ENCODE data around the gene NPHP4. TPM values are rescaled to one million over a fixed set of nuclear protein-coding genes. Genes with fewer than 3 reads are reported as not detected.

NPHP4 gene
- total RNA-seq, 4 donors from 2014 or later: 1.1 to 10.4 (median 1.8) TPM

DNA sequence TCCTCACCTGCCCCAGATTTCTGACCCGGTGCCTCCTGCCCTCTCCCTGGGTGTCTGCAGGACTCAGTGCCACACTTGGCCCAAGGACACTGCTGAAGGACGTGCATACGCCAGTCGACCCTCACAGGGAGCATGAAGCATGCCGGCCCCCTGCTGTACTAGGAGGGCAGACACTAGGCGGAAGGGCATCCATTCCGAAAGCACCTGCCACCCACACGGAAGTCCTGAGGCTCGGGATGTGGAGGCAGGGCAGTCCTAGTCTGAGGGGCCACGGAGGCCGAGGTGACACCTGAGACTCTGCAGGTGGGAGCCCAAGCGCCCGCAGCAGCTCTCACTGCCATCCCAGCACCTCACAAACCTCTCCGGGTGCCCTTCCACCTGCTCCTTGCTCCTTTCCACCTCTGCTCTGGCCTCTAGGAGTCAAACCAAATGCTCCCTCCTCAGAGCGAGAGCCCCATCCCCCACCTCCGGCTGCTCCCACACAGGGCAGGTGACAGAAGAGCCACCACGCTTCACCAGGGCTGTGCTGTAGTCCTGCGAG lies 2.4 kb downstream of the NPHP4 start:
- ATAC-seq (no peak), DNase-seq (peak in 1 of 2 donors; percentile 8)
- in situ Hi-C loops (cut with MboI; ENCODE audit: low sequenced_read_pairs in 4 of 4): no loop called here
- Histone ChIP-seq H3K4me1 (peaks cover 4 to 15% of the 10 kb centered on the region in 2 donors), H3K4me3 (no peak overlapping the region), H3K36me3 (no peaks in the 10 kb centered on the region), H3K27ac (no peak overlapping the region), H3K27me3 (peaks cover 0 to 7% (median 5%) of the 10 kb centered on the region in 3 donors), H3K9me3 (no peaks in the 10 kb centered on the region)
- intact Hi-C loops (cut with DNase I; ENCODE audit: low total_unique reads): no loop called here
- TF ChIP-seq, protein P1, sequence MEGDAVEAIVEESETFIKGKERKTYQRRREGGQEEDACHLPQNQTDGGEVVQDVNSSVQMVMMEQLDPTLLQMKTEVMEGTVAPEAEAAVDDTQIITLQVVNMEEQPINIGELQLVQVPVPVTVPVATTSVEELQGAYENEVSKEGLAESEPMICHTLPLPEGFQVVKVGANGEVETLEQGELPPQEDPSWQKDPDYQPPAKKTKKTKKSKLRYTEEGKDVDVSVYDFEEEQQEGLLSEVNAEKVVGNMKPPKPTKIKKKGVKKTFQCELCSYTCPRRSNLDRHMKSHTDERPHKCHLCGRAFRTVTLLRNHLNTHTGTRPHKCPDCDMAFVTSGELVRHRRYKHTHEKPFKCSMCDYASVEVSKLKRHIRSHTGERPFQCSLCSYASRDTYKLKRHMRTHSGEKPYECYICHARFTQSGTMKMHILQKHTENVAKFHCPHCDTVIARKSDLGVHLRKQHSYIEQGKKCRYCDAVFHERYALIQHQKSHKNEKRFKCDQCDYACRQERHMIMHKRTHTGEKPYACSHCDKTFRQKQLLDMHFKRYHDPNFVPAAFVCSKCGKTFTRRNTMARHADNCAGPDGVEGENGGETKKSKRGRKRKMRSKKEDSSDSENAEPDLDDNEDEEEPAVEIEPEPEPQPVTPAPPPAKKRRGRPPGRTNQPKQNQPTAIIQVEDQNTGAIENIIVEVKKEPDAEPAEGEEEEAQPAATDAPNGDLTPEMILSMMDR (IDR thresholded peaks at IDR 0.05 in 4 of 5, conservative IDR thresholded peaks at IDR 0.05 in 1 of 5): no peak
- no peak for TF ChIP-seq POLR2A (IDR thresholded peaks at IDR 0.05)

GRCh38 chr1:5989286-5989605 lies 3.0 kb downstream of the NPHP4 start:
- ATAC-seq (no peak), DNase-seq (no peak)
- in situ Hi-C loops (cut with MboI; ENCODE audit: low sequenced_read_pairs in 4 of 4): no loop called here
- Histone ChIP-seq H3K4me1 (peaks cover 4 to 15% of the 10 kb centered on the region in 2 donors), H3K9me3 (no peaks in the 10 kb centered on the region), H3K36me3 (no peaks in the 10 kb centered on the region), H3K4me3 (no peak overlapping the region), H3K27me3 (peaks cover 0 to 7% (median 5%) of the 10 kb centered on the region in 3 donors), H3K27ac (no peak overlapping the region)
- TF ChIP-seq POLR2A (IDR thresholded peaks at IDR 0.05): no peak
- TF ChIP-seq, protein P1 (IDR thresholded peaks at IDR 0.05 in 4 of 5, conservative IDR thresholded peaks at IDR 0.05 in 1 of 5): no peak
- intact Hi-C loops (cut with DNase I; ENCODE audit: low total_unique reads): no loop called here

DNA sequence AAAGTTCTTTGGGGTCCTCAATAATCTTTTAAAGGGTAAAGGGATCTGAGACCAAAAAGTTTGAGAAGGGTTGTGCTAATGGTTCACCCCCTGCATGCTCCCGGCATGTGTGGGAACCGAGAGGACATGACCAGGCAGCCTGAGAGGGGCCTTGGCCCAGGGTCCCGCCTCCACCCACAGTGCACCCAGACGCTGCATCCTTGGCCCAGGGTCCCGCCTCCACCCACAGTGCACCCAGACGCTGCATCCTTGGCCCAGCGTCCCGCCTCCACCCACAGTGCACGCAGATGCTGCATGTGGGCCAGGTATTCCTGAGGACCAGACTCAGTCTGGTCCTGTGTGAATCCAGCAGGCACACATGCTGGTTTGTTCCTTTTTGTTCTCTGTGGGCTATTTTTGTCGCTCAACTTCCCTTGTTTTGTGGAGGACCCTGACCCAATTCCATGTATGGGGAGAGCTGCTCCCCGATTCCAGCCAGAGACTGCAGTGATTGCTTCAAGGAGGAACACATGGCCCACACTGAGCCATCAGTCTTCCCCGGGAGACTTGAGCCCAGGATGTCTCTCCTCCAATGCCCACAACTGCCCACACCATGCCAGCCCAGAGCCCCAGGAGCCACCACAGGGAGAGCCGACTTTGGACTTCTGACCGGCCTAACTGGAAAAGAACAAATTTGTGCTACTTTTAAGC lies 3.5 kb downstream of the NPHP4 start:
- no peak overlapping the region for H3K4me3 ChIP-seq
- H3K9me3 ChIP-seq: no peaks in the 10 kb centered on the region
- intact Hi-C loops (cut with DNase I; ENCODE audit: low total_unique reads) (no loop called here), in situ Hi-C loops (cut with MboI; ENCODE audit: low sequenced_read_pairs in 4 of 4) (no loop called here)
- no peak overlapping the region for H3K27ac ChIP-seq
- no peaks in the 10 kb centered on the region for H3K36me3 ChIP-seq
- peaks cover 0 to 7% (median 5%) of the 10 kb centered on the region in 3 donors for H3K27me3 ChIP-seq
- DNase-seq (peak in 1 of 2 donors; percentile 1), ATAC-seq (no peak)
- H3K4me1 ChIP-seq: peaks cover 4 to 15% of the 10 kb centered on the region in 2 donors
- TF ChIP-seq, protein P1 (IDR thresholded peaks at IDR 0.05 in 4 of 5, conservative IDR thresholded peaks at IDR 0.05 in 1 of 5): no peak

- in situ Hi-C loops (cut with MboI; ENCODE audit: low sequenced_read_pairs in 4 of 4) (no loop called here), intact Hi-C loops (cut with DNase I; ENCODE audit: low total_unique reads) (no loop called here)
- TF ChIP-seq, protein P1 (IDR thresholded peaks at IDR 0.05 in 4 of 5, conservative IDR thresholded peaks at IDR 0.05 in 1 of 5): no peak
- no peak for TF ChIP-seq POLR2A (IDR thresholded peaks at IDR 0.05)
- Histone ChIP-seq H3K4me1 (peaks cover 0 to 5% of the 10 kb centered on the region in 2 donors), H3K36me3 (no peaks in the 10 kb centered on the region), H3K27ac (no peak overlapping the region), H3K4me3 (no peak overlapping the region), H3K27me3 (no peaks in the 10 kb centered on the region), H3K9me3 (no peaks in the 10 kb centered on the region)
- no peak for DNase-seq
- no peak for ATAC-seq
Observed at GRCh38 chr1:5986018-5986417, 6.2 kb downstream of the NPHP4 start.
